D341Med (cell line): ENCODE results near the gene PIWIL4.
"Not testable (repeated sequence)": the region's sequence is repeated elsewhere in the genome, so short reads cannot be mapped to it uniquely, and the experiment has no call there.

Source experiments
- DNase-seq: peaks from one replicate; pipeline ENCODE4 v3.0.0; 2012; ENCODE audit warnings: low spot score

Gene PIWIL4

DNA sequence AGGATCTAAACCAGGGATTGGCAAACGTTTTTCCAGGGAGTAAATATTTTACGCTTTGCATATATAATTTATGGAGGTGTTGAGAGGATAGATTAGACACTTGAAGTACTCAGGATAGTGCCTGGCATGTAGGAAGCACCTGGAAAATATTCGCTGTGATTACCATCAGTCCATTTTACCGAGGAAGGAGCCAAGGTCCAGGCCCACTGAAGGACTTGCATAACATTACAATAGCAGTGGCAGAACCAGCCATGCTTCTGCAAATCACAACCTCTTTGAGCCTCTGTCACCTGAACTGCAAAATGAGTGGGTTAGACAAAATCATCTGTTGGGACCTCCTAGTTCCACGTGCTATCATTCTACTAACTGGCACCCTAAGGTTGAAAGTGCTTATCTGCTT, 18.0 kb upstream of the PIWIL4 start:
- DNase-seq: no peak

GRCh38 chr11:94550513-94550912, 16.7 kb upstream of the PIWIL4 start:
- DNase-seq: no peak

- DNase-seq: no peak
Observed at GRCh38 chr11:94553938-94554337, 13.2 kb upstream of the PIWIL4 start.

DNA sequence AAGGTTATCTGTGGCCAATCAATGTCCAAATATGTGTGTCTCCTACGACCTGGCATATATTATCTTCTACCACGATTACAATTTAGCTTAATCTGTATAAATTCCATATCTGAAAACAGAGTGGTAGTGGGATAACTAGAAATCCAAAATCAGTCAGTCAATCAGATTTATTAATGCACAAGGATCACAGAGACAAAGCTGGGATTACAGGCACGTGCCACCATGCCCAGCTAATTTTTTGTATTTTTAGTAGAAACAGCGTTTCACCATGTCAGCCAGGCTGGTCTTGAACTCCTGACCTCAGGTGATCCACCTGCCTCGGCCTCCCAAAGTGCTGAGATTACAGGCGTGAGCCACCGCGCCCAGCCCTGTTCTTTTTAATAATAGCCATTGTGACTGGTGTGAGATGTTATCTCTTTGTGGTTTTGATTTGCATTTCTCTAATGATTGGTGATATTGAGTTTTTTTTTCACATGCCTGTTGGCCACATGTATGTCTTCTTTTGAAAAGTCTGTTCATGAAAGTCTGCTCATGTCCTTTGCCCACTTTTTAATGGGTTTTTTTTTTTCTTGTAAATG, 11.3 kb upstream of the PIWIL4 start:
- not testable (repeated sequence) for DNase-seq

DNA sequence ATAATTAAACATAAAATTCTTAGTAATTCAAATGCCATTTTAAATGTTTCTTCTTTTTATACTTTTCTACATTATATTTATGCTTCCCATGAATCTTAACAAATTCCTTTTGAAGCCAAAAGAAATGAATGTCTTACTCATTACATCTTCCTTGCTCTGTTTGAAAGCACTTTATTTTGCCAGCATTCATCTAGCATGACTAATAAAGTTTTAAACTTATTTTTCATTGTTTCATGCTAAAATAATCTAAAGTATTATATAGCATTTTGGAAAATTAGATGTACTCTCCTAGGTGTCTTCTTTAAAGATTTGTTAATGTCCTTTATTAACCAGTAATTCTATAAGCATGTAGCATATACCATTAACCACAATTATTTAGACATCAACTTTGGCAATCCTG, 9.7 kb upstream of the PIWIL4 start:
- no peak for DNase-seq

GRCh38 chr11:94557992-94558391, 9.2 kb upstream of the PIWIL4 start:
- no peak for DNase-seq

DNA sequence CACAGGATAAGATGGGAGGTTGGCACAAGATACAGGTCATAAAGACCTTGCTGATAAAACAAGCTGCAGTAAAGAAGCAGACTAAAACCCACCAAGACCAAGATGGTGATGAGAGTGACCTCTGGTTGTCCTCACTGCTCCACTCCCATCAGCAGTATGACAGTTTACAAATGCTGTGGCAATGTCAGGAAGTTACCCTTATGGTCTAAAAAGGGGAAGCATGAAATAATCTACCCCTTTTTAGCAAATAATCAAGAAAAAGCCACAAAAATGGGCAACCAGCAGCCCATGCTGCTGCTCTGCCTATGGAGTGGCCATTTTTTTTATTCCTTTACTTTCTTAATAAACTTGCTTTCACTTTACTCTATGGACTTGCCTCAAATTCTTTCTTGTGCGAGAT, 8.7 kb upstream of the PIWIL4 start:
- no peak for DNase-seq

GRCh38 chr11:94558932-94559331, 8.2 kb upstream of the PIWIL4 start:
- no peak for DNase-seq

DNA sequence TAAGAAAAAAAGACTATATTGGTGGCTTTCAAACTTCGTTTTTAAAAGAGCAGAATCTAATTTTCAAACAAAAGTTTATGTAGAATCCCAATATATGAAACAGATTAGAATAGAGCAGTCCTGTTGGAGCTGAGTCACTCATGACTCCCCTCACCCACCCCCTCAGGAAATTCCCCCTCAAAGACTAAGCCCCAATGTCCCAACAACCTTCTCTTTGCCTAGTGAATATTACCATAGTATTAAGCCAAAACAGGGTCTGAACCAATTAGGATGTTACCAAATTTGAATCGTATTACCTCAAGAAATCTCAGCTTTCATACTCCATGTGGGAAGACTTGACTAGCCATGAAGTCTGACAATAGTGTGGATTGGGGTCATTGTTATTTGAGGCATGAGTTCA, 7.8 kb upstream of the PIWIL4 start:
- DNase-seq: no peak

DNA sequence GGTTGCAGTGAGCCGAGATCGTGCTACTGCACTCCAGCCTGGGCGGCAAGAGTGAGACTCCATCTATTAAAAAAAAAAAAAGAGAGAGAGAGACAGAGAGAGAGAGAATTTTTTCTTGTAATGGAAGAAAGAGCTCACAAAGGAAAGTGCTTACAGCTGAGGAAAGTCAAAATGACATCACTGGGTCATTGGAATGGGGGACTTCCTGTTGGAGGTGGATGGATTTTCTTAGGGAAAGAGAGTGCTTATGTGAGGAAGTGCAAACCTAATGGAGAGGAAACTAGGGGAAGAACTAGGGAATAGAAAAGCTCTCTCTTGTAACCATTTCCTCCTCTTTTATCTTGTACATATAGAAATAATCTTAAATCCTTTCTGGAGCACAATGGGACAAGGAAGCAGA, 6.3 kb upstream of the PIWIL4 start:
- no peak for DNase-seq

- DNase-seq: no peak
Observed at GRCh38 chr11:94563176-94563847, 3.9 kb upstream of the PIWIL4 start.

DNA sequence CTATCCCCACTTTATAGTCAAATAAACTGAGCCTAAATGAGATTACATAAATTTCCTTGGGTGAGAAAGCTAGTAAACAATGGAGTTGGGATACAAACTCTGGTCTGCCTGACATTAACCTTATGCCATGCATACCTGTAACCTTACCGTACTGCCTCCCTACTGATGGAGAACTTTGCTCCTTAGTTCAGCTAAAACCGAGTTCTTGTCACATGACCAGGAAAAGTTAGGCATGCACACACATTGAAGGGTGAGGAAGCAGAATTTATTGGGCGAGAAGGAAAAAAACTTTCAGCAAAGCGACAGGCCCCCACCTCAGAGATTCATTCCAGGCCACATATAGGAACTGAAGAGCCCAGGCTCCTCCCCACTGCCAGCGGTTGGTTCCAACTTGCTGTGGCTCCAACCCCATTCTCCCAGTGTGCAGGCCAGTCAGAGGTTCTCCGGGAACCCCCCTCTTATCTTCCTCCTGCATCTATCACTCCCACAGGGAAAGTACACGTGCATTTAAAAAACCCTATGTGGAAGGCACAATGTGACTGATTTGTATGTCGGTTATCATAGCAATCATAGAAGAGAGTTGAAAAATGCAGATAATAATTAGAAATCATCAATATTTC, 3.2 kb upstream of the PIWIL4 start:
- no peak for DNase-seq

- no peak for DNase-seq
Observed at GRCh38 chr11:94568200-94568599, 1.0 kb downstream of the PIWIL4 start.

GRCh38 chr11:94568717-94569116, 1.5 kb downstream of the PIWIL4 start:
- DNase-seq: no peak

DNA sequence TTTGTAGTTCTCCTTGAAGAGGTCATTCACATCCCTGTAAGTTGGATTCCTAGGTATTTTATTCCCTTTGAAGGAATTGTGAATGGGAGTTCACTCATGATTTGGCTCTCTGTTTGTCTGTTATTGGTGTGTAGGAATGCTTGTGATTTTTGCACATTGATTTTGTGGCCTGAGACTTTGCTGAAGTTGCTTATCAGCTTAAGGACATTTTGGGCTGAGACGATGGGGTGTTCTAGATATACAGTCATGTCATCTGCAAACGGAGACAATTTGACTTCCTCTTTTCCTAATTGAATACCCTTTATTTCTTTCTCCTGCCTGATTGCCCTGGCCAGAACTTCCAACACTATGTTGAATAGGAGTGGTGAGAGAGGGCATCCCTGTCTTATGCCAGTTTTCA, 5.8 kb downstream of the PIWIL4 start:
- DNase-seq: not testable (repeated sequence)

DNA sequence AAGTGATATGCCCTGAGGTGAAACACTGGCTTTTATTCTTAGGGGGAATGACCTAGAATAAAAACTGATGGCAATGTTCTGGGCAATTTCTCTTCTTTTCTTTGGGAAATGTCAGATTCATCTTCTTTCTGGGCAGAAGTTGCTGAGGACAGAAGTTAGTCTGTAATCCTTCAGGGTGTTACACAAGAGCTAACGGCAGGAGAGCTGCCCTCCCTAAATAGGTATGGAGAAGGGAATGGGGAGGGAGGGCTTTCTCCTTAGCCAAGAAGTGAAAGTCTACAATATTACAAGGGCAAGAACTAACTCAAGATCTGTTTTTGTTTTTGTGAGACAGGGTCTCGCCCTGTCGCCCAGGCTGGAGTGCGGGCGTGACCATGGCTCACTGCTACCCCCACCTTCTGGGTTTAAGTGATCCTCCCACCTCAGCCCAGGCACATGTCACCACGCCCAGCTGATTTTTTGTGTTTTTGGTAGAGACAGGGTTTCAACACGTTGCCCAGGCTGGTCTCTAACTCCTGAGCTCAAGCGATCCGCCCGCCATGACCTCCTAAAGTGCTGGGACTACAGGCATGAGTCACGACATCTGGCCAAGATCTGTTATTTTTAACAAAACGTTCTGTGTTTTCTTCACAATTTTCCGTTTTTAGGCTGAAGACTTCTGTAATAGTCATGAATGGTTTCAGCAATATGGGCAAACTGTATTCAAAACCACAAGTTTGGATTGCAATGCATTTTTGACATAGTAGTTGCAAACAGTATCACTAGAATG, 7.2 kb downstream of the PIWIL4 start:
- DNase-seq: no peak

DNA sequence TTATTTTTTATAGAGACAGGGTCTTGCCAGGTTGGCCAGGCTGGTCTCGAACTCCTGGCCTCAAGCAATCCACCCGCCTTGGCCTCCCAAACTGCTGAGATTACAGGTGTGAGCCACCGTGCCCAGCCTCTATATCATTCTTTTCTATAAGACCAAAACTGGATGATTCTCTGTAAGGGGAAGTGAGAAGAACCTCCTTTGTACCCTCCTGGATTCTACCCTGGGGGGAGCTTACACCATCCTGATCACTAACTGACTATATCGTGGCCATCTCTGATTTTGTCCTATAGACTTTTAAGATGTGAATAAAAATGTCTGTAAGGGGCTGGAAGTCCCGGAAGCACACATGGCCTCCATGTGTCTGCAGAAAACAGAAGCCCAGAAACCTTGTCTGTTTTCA, 9.1 kb downstream of the PIWIL4 start:
- no peak for DNase-seq

GRCh38 chr11:94577841-94578240, 10.7 kb downstream of the PIWIL4 start:
- no peak for DNase-seq

DNA sequence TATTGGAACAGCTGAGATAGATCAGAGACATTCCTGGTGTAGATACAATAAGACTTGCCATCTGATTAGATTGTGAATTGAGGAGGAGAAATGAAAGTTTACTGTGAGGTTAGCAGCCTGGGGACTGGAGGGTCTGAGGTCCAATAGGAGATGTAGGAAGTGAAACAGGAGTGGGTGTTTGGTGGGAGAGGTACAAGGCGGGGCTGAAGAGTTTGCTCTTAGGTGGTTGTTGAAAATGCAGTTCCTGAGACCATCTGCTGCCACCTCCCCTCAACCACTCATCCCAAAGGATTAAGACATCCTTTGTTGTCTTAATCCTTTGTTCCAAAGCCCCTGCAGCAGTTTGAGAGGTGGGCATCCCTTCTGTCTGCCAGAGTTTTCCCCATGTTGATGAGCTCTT, 14.8 kb downstream of the PIWIL4 start:
- DNase-seq: peak; percentile 52

DNA sequence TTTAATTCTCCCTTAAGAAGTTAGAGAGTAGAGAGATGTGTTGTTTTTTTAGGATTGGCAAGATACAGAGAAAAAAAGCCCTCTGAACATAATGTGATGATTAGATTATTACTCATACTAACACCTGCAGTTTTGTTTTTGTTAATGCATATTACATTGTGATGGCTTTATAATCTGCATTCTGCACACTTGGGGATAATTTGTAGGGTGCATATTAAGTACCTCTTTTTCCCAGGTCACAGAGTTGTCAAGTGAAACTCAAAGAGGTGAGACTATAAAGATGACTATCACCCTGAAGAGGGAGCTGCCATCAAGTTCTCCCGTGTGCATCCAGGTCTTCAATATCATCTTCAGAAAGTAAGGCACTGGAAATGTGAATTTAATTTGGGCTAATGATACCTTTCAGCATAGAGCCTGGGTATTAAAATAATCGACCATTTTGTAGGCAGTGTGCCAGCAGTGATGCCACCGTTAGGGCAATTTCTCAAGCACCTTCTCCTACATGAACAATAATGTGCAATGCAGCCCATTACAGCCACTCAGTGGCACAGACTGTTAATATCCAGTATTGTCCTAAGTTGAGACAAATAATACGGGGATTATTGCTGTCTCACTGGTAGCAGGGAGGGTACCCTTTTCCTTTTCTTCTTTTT, 16.2 kb downstream of the PIWIL4 start:
- no peak for DNase-seq

DNA sequence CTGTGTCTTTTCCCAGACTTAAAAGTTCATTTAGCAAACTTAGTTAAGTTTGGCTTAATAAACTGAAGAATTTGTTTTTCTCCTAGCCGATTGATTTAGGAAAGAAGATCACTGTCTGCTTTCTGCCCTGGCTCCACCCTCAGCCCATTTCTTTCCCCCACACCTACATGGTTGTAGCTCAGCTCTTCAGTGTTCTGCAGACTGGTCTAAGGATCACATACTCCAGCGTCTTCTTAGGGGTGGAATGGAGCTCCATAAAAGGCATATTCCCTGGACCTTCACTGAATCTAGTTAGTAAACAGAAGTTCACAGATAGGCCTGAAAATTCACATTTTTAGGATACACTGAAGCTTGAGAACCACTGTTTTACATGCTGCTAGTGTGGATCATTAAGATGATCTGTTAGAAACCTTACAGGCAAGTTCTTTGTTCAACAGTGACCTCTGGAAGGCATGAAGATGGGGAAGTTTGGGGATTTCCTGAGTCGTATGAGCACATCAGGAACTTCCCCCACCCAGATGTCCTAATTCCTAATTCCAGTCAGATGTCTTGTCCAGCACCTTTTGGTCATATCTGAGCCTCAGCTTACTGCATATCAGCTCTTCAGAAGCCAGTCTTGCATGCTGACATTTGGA, 16.8 kb downstream of the PIWIL4 start:
- no peak for DNase-seq

- DNase-seq: no peak
Observed at GRCh38 chr11:94584978-94585377, 17.8 kb downstream of the PIWIL4 start.
